Measurements from ENCODE around the gene HNRNPAB.

The HNRNPAB gene

DNA sequence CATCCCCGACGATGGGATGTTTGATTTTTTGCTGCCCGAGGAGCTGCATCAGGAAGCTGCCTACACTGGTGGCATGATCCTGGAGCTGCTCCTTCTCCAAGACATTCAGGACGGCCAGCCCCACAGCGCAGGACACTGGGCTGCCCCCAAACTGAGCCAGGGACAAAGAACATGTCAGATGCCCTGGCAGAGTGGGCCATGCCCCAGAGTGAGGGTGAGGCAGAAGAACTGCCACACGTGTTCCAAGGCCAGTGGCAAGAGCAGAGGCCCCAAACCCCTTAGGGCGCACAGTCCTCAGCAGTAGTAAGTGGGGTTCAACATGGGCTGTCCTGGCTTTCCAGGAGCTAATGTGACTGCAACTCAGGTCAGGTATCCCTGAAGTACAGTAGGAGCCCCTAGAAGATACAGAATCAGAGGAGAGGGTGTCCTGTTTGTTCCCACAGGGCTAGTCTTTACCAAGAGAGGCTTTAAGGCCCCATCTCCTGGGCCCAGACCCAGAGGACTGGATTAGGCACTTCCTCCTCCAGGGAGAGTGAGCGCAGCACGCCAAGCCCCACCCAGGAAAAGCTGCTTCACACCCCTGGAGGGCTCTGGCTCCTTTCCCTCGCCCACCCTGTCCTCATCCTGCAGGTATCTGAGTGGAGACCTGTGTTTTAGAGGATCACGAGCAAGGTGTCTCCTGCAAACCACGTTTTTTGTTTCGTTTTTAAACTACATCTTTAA is 11.1 kb downstream of the HNRNPAB start:
- TF ChIP-seq TAF1 (IDR thresholded peaks at IDR 0.05; ENCODE audit: borderline replicate concordance, low read depth, low read length) = no peak
- peak; percentile 54 for TF ChIP-seq POLR2A (IDR thresholded peaks at IDR 0.05; ENCODE audit: low read depth, low read length)
- peak; percentile 71; the same call in 1 of the 2 replicates for TF ChIP-seq POLR2AphosphoS5 (IDR thresholded peaks at IDR 0.05; ENCODE audit: low read depth, low read length)
- FAIRE-seq = no peak

DNA sequence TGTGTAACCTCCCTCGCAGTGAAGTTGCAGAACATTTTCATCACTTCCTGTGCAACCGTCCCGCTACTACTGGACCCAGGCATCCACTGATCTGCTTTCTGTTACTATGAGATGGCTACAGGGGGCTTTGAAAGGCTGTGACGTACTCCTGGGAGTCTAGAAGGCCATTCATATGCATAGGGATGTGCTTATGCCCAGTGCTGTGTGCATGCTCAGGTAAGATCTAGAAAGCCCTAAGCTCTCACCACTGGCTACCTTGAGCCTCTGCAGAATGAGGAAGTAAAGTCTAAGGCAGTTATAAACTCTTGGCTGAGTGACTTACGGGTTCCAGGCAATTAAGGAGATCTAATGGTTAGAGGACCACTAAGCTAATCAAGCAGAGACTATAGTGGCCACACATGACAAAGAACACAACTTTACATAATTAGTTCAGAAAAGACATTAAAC is 11.8 kb downstream of the HNRNPAB start:
- DNase-seq (ENCODE audit: insufficient read length) (no peak), FAIRE-seq (no peak)
- TF ChIP-seq POLR2A (IDR thresholded peaks at IDR 0.05; ENCODE audit: low read depth, low read length) (no peak; the same call in 1 of the 2 replicates), POLR2AphosphoS5 (IDR thresholded peaks at IDR 0.05; ENCODE audit: low read depth, low read length) (no peak; the same call in none of the 2 replicates), TAF1 (IDR thresholded peaks at IDR 0.05; ENCODE audit: borderline replicate concordance, low read depth, low read length) (no peak)

More for the DNA sequence above, 11.1 kb downstream of the HNRNPAB start:
- no peak for DNase-seq (ENCODE audit: insufficient read length)

DNA sequence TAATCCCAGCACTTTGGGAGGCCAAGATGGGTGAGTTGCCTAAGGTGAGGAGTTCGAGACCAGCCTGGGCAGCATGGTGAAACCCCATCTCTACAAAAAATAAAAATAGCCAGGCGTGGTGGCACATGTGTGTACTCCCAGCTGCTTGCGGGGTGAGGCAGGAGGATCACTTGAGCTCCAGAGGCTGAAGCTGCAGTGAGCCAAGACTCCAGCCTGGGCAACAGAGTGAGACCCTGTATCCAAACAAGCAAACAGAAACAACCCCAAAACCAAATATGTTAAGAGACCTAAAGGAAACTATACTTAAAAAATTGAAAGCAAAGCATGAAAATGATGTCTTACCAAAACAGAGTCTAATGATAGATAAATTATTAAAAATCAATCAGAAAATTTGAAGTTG is 12.4 kb downstream of the HNRNPAB start:
- DNase-seq (ENCODE audit: insufficient read length) = no peak
- TF ChIP-seq TAF1 (IDR thresholded peaks at IDR 0.05; ENCODE audit: borderline replicate concordance, low read depth, low read length) (no peak), POLR2AphosphoS5 (IDR thresholded peaks at IDR 0.05; ENCODE audit: low read depth, low read length) (no peak), POLR2A (IDR thresholded peaks at IDR 0.05; ENCODE audit: low read depth, low read length) (no peak)
- FAIRE-seq = no peak

DNA sequence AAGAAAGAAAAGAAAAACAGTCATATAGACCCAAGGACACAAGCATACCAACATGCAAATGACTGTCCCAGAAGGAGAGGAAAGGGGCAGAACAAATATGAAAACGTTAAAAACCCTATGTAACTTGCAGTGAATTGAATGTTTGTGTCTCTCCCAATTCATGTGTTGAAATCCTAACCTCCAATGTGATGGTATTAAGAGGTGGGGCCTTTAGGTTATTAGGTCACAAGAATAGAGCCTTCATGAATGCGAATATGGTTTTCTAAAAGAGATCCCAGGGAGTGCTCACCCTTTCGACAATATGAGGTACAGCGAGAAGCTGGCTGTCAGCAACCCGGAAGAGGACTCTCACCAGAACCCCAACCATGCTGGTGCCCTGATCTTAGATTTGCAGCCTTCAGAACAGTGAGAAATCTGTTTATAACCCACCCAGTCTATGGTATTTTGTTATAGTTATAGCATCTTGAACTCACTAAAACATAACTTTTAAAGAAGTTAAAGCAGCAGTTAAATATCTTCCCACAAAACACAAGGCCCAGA is 14.0 kb downstream of the HNRNPAB start:
- TF ChIP-seq POLR2A (IDR thresholded peaks at IDR 0.05; ENCODE audit: low read depth, low read length) (no peak), TAF1 (IDR thresholded peaks at IDR 0.05; ENCODE audit: borderline replicate concordance, low read depth, low read length) (no peak), POLR2AphosphoS5 (IDR thresholded peaks at IDR 0.05; ENCODE audit: low read depth, low read length) (0 out of 2 replicates have a peak, but pooled peaks have one; percentile 25)
- FAIRE-seq (no peak), DNase-seq (ENCODE audit: insufficient read length) (no peak)

DNA sequence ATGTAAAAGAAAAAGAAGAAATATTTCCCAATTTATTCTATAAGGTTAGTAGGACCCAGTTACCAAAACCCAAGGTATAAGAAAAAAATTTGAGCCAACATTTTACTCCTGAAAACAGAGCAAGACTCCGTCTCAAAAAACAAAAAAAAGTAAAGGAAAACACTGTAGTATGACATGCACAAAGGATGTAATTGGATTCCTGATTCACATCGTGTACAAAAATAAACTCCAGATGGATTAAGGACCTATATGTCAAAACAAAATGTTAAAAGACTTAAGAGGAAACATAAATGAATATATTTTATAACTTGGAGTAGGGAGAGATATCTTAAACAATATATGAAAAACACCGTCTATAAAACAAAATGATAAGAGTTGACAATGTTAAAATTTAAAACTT is 14.5 kb downstream of the HNRNPAB start:
- DNase-seq (ENCODE audit: insufficient read length) = no peak
- no peak for TF ChIP-seq POLR2A (IDR thresholded peaks at IDR 0.05; ENCODE audit: low read depth, low read length)
- no peak for TF ChIP-seq POLR2AphosphoS5 (IDR thresholded peaks at IDR 0.05; ENCODE audit: low read depth, low read length)
- TF ChIP-seq TAF1 (IDR thresholded peaks at IDR 0.05; ENCODE audit: borderline replicate concordance, low read depth, low read length) = no peak
- FAIRE-seq = no peak

DNA sequence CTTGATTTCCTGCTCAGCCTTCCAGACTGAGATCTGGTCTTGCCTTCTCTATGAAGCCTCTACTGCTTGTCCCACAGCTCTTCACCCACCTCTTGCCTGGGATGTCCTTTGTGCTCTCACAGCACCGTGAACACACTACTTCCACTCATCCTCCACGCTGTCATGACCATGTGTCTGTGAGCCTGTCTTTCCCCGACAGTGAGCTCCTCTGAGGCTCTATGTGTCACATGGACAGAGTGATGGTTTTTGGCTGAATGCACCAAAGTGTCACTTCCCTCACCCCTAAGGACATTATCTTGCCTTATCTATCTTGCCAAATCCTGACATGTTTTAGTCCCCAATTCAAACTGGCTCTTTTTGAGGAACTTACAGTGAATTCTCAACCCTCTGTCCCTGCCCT is 16.9 kb downstream of the HNRNPAB start:
- TF ChIP-seq TAF1 (IDR thresholded peaks at IDR 0.05; ENCODE audit: borderline replicate concordance, low read depth, low read length) (no peak), POLR2AphosphoS5 (IDR thresholded peaks at IDR 0.05; ENCODE audit: low read depth, low read length) (peak; percentile 59; the same call in 1 of the 2 replicates), POLR2A (IDR thresholded peaks at IDR 0.05; ENCODE audit: low read depth, low read length) (no peak)
- no peak for FAIRE-seq
- no peak for DNase-seq (ENCODE audit: insufficient read length)

DNA sequence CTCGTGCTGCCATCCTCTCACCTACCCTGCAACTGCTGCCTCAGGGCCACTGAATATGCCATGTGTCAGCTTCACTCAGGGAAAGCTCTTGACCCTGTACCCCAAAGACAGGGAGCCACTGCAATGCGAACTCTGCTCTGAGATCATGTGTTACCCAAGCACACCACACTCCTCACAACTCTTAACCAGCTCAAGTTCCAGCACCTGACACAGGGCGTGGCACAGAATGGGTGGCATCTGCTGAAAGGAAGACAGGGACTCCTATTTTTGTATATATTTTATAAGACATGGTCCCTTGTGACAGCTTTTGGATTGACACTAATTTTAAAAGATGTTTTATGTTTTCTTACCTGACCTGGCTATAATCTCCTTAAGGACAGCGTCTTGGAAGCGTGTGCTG is 17.5 kb downstream of the HNRNPAB start:
- FAIRE-seq = no peak
- no peak for DNase-seq (ENCODE audit: insufficient read length)
- no peak for TF ChIP-seq POLR2AphosphoS5 (IDR thresholded peaks at IDR 0.05; ENCODE audit: low read depth, low read length)
- TF ChIP-seq POLR2A (IDR thresholded peaks at IDR 0.05; ENCODE audit: low read depth, low read length) = no peak
- TF ChIP-seq TAF1 (IDR thresholded peaks at IDR 0.05; ENCODE audit: borderline replicate concordance, low read depth, low read length) = no peak

DNA sequence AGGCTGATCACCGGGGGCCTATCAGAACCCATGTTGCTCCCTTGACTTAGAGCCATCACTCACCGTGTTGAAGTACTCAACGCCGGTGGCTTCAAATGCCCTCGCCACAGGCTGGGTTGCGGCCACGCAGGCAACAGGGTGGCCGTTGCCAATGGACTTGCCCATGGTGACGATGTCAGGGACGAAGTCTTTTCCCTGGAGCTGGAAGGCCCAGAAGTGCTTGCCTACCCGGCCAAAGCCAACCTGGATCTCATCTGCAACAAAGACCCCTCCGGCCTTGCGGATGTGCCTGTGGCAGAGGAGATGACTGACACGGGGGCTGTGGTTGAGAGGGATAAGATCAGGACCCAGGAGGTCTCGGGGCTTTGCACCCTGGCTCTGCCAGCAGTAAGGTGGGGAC is 18.0 kb downstream of the HNRNPAB start:
- TF ChIP-seq POLR2A (IDR thresholded peaks at IDR 0.05; ENCODE audit: low read depth, low read length) (no peak), TAF1 (IDR thresholded peaks at IDR 0.05; ENCODE audit: borderline replicate concordance, low read depth, low read length) (no peak), POLR2AphosphoS5 (IDR thresholded peaks at IDR 0.05; ENCODE audit: low read depth, low read length) (no peak)
- FAIRE-seq (no peak), DNase-seq (ENCODE audit: insufficient read length) (no peak)

DNA sequence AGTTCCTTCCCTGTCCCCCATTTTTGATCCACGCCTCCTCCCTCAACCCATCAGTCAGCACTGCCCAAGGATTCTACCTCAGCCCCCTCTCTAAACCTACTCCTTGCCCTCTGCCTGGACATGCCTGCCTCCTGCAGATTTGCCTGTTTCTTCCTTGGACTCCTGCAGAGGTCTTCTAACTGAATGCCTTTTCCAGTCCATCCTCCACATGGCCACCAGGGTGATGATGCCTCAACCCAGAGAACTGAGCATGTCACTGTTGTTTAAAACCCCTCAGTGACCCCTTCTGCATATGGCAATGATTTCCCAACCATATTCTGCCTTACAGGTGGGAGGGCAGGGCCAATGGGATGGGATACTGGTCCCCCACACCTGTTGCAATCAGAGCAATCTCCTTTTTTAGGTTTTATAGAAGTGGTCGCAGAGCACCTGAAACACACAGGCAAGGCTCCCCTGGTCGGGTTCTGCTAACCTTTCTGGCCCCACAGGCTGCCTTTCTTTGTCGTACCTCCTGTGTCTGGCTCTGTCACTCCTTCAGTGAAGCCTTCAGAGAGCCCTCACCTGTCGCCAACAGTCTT is 19.0 kb downstream of the HNRNPAB start:
- no peak for DNase-seq (ENCODE audit: insufficient read length)
- 0 out of 2 replicates have a peak, but pooled peaks have one; percentile 15 for TF ChIP-seq POLR2A (IDR thresholded peaks at IDR 0.05; ENCODE audit: low read depth, low read length)
- TF ChIP-seq POLR2AphosphoS5 (IDR thresholded peaks at IDR 0.05; ENCODE audit: low read depth, low read length) = no peak
- no peak for FAIRE-seq

DNA sequence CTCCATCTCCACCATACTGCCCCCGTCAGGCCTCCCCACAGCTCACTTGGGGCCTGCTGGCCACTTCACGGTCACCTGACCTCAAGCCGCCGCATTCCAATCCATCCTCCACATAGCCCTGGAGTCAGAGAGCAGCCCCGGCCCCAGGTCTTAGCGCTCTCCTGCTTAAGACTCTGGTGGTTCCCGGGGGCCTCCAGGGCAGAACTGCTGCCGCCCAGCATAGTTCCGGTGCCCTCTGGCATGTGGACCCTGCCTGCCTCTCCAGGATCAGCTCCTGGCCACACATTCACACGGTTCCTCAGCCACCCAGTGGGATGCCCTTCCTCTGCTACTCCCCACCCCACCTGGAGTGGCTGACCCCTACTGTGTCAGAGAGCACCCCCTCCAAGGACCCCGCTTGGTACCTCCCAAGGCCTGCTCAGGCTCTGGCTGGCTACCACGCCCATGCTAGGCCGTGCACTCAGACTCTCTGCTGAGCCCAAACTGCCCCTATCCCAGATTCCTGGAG is 19.5 kb downstream of the HNRNPAB start:
- no peak for DNase-seq (ENCODE audit: insufficient read length)
- TF ChIP-seq POLR2AphosphoS5 (IDR thresholded peaks at IDR 0.05; ENCODE audit: low read depth, low read length) = no peak
- TF ChIP-seq POLR2A (IDR thresholded peaks at IDR 0.05; ENCODE audit: low read depth, low read length) = no peak
- no peak for TF ChIP-seq TAF1 (IDR thresholded peaks at IDR 0.05; ENCODE audit: borderline replicate concordance, low read depth, low read length)
- FAIRE-seq = no peak

DNA sequence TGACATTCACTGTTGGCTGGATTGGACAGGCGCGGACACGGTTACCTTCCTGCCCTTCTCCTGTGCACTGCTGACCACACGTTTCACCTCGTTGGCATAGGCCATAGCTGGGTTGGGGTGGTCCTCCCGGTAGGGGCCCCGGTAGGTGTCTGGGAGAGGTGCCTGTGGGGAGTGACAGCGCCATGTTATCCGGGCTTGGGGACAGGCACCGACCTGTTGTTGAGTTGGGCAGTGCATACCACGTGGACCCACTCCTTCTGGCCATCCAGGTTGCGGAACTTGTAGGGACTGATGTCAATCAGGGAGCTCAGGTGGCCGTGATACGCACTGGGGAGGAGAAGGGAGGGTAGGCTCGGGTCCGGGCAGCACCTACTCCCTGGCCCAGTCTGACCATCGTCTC is 20.1 kb downstream of the HNRNPAB start:
- no peak for TF ChIP-seq POLR2A (IDR thresholded peaks at IDR 0.05; ENCODE audit: low read depth, low read length)
- no peak for TF ChIP-seq TAF1 (IDR thresholded peaks at IDR 0.05; ENCODE audit: borderline replicate concordance, low read depth, low read length)
- no peak for DNase-seq (ENCODE audit: insufficient read length)
- FAIRE-seq = no peak
